Measurements from ENCODE around the gene LTBP1.

LTBP1 gene

DNA sequence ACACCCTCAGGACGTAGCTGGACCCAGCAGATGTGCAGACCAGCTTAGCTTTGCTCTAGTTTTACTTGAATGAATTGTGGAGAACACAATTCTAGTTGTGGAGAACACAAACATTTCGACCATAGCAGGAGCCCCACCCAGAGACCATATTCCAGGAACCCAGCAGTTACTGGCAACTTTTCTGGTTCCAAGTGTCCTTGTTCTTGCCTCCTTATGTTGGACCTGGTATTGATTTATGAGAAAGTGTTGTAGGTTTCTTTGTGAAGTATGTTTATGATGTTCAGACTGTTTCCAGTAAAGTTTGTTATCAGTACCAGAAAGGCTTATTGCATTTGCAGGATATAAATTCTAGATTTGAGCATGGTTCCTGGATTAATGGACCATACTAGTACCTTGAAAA lies 51.0 kb downstream of the LTBP1 start:
- Histone ChIP-seq H3K4me1 (ENCODE audit: insufficient read depth, poor library complexity, severe bottlenecking) (no peaks in the 10 kb centered on the region), H3K27ac (ENCODE audit: poor library complexity, severe bottlenecking) (no peak overlapping the region), H3K27me3 (ENCODE audit: insufficient read depth, poor library complexity, severe bottlenecking) (no peaks in the 10 kb centered on the region), H3K36me3 (ENCODE audit: low read depth) (no peaks in the 10 kb centered on the region), H3K9me3 (ENCODE audit: severe bottlenecking) (no peaks in the 10 kb centered on the region), H3K4me3 (ENCODE audit: severe bottlenecking) (no peak overlapping the region)
- ATAC-seq (ENCODE audit: low read depth) (no peak), DNase-seq (ENCODE audit: low spot score) (no peak)
- TF ChIP-seq, protein P1, sequence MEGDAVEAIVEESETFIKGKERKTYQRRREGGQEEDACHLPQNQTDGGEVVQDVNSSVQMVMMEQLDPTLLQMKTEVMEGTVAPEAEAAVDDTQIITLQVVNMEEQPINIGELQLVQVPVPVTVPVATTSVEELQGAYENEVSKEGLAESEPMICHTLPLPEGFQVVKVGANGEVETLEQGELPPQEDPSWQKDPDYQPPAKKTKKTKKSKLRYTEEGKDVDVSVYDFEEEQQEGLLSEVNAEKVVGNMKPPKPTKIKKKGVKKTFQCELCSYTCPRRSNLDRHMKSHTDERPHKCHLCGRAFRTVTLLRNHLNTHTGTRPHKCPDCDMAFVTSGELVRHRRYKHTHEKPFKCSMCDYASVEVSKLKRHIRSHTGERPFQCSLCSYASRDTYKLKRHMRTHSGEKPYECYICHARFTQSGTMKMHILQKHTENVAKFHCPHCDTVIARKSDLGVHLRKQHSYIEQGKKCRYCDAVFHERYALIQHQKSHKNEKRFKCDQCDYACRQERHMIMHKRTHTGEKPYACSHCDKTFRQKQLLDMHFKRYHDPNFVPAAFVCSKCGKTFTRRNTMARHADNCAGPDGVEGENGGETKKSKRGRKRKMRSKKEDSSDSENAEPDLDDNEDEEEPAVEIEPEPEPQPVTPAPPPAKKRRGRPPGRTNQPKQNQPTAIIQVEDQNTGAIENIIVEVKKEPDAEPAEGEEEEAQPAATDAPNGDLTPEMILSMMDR (IDR thresholded peaks at IDR 0.05; ENCODE audit: poor library complexity, severe bottlenecking) = no peak

DNA sequence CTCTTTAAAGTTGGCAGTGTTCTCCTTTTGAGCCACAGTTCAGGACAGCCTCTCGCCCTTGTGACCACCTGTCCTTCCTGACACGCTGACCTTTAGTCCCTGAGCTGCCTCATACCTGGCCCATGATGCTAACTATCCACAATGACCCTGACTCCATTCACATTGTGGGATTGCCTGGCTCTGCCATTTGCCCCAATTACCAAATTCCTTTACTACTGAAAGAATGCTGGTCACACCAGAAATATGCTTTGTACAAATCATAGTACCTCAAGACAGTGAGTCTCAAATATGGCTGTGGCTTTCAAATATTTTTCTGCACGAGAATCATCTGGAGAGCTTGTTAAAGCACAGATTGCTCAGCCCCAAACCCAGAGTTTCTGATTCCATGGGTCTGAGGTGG lies 54.2 kb downstream of the LTBP1 start:
- DNase-seq (ENCODE audit: low spot score) (no peak), ATAC-seq (ENCODE audit: low read depth) (no peak)
- Histone ChIP-seq H3K36me3 (ENCODE audit: low read depth) (no peaks in the 10 kb centered on the region), H3K27ac (ENCODE audit: poor library complexity, severe bottlenecking) (no peak overlapping the region), H3K9me3 (ENCODE audit: severe bottlenecking) (no peaks in the 10 kb centered on the region), H3K4me1 (ENCODE audit: insufficient read depth, poor library complexity, severe bottlenecking) (no peaks in the 10 kb centered on the region), H3K4me3 (ENCODE audit: severe bottlenecking) (no peak overlapping the region), H3K27me3 (ENCODE audit: insufficient read depth, poor library complexity, severe bottlenecking) (no peaks in the 10 kb centered on the region)
- TF ChIP-seq, protein P1 (IDR thresholded peaks at IDR 0.05; ENCODE audit: poor library complexity, severe bottlenecking) = no peak

DNA sequence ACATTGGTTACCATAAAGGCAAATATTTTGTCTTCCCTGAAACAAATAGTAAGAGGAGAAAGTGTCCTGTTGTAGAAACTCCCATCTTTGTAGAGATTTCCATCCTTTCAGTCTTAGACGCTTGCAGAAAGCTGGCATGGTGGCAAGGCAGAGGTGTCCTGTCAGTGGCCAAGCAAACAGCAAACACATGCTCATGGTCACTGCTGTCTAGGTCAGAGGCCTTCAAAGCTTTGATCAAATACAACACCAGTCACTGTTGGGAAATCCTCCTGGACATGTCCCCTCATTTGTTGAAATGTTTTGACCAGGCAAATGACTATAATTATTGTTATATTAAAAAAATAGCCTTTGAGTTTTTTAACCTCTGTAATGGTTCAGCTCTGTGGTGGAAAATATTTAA lies 55.1 kb downstream of the LTBP1 start:
- Histone ChIP-seq H3K4me1 (ENCODE audit: insufficient read depth, poor library complexity, severe bottlenecking) (no peaks in the 10 kb centered on the region), H3K36me3 (ENCODE audit: low read depth) (no peaks in the 10 kb centered on the region), H3K27ac (ENCODE audit: poor library complexity, severe bottlenecking) (no peak overlapping the region), H3K9me3 (ENCODE audit: severe bottlenecking) (no peaks in the 10 kb centered on the region), H3K27me3 (ENCODE audit: insufficient read depth, poor library complexity, severe bottlenecking) (no peaks in the 10 kb centered on the region), H3K4me3 (ENCODE audit: severe bottlenecking) (no peak overlapping the region)
- ATAC-seq (ENCODE audit: low read depth) (no peak), DNase-seq (ENCODE audit: low spot score) (no peak)
- TF ChIP-seq, protein P1 (IDR thresholded peaks at IDR 0.05; ENCODE audit: poor library complexity, severe bottlenecking) = no peak

DNA sequence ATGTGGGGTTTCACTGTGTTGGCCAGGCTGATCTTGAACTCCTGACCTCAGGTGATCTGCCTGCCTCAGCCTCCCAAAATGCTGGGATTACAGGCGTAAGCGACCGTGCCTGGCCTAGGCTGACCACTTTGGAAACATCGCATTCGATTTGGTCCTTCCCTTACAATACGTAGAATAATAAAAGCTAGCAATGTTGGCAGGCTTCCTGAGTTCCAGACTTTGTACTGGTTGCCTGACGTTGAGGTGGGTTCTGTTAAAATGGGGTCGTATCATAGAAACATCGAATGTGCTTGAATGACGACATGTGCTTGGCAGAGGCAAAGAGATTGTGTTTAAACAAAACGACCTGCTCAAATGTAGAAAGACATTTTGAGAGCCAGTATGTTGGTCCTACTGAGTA lies 56.1 kb downstream of the LTBP1 start:
- TF ChIP-seq, protein P1 (IDR thresholded peaks at IDR 0.05; ENCODE audit: poor library complexity, severe bottlenecking) = no peak
- H3K4me1 ChIP-seq (ENCODE audit: insufficient read depth, poor library complexity, severe bottlenecking) = no peaks in the 10 kb centered on the region
- H3K27me3 ChIP-seq (ENCODE audit: insufficient read depth, poor library complexity, severe bottlenecking) = no peaks in the 10 kb centered on the region
- DNase-seq (ENCODE audit: low spot score) = no peak
- no peak overlapping the region for H3K4me3 ChIP-seq (ENCODE audit: severe bottlenecking)
- H3K9me3 ChIP-seq (ENCODE audit: severe bottlenecking) = no peaks in the 10 kb centered on the region
- no peak overlapping the region for H3K27ac ChIP-seq (ENCODE audit: poor library complexity, severe bottlenecking)
- no peaks in the 10 kb centered on the region for H3K36me3 ChIP-seq (ENCODE audit: low read depth)
- no peak for ATAC-seq (ENCODE audit: low read depth)

DNA sequence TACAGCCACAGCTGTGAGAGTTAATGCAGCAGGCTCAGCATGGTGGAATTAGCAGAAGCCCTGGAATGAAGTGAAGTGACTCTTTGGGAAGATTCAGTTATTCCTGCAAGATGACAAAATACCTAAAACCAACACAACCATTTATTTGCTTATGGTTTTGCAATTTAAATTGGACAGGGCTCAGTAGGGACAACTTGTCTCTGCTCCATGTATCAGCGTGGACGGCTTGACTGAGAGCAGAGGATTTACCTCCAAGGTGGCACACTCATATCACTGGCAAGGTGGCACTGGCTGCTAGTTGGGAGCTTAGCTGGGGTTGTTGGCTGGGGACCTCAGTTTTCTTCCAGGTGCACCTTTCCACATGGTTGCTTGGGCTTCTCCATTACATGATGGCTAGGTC lies 58.3 kb downstream of the LTBP1 start:
- no peak overlapping the region for H3K27ac ChIP-seq (ENCODE audit: poor library complexity, severe bottlenecking)
- H3K4me1 ChIP-seq (ENCODE audit: insufficient read depth, poor library complexity, severe bottlenecking) = no peaks in the 10 kb centered on the region
- ATAC-seq (ENCODE audit: low read depth) (no peak), DNase-seq (ENCODE audit: low spot score) (no peak)
- H3K27me3 ChIP-seq (ENCODE audit: insufficient read depth, poor library complexity, severe bottlenecking) = no peaks in the 10 kb centered on the region
- H3K9me3 ChIP-seq (ENCODE audit: severe bottlenecking) = peaks cover 2% of the 10 kb centered on the region
- no peaks in the 10 kb centered on the region for H3K36me3 ChIP-seq (ENCODE audit: low read depth)
- TF ChIP-seq, protein P1 (IDR thresholded peaks at IDR 0.05; ENCODE audit: poor library complexity, severe bottlenecking) = no peak
- H3K4me3 ChIP-seq (ENCODE audit: severe bottlenecking) = no peak overlapping the region

Measured in RWPE2 (cell line).